DMS114 treated with DMSO at 0.1 percent for 48 hours (cell line): ENCODE results near the gene NGEF.

Experiments used
- DNase-seq: peaks from one replicate; lab custom pipeline; 2025; ENCODE audit not compliant: unreplicated experiment; lab: John Stamatoyannopoulos, UW

The NGEF gene

DNA sequence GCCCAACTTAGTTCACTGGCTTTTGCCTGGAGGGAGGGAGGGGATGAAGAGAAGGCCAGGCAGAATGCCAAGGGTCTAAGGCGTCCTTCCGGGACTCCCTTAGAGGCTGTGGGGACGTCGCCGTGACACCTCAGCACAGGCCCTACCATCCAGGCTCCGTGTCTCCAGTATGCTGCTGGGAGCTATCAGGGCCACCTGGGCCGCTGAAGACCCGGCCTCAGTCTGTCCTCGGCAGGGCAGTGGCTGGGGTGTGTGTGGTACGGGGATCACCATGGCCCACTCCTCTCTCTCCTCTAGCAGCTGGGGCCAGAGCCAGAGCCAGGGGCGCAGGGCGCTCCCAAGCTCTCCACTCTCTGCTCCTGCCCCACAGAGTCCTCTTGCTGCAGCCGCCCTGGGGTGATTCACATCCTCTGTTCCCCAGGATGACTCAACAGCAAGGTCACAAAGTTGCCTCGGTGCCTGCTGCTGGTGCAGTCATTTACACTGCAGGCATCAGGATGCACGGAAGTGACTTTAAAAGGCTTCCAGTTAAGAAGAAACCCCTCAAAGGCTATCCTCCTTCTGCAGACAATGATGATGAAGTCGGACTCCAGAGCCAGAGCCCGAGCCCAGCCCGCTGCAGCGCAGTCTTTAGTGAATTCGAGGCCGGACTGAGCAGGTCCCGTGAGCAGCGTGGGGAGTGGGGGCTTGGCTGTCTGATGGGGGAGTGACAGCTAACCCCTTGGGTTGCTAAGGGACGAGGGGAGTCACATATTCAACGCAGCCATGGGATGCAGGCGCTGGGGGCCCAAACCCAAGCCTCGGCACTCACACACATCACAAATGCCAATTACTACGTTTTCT is 111.1 kb downstream of the NGEF start:
- no peak for DNase-seq

DNA sequence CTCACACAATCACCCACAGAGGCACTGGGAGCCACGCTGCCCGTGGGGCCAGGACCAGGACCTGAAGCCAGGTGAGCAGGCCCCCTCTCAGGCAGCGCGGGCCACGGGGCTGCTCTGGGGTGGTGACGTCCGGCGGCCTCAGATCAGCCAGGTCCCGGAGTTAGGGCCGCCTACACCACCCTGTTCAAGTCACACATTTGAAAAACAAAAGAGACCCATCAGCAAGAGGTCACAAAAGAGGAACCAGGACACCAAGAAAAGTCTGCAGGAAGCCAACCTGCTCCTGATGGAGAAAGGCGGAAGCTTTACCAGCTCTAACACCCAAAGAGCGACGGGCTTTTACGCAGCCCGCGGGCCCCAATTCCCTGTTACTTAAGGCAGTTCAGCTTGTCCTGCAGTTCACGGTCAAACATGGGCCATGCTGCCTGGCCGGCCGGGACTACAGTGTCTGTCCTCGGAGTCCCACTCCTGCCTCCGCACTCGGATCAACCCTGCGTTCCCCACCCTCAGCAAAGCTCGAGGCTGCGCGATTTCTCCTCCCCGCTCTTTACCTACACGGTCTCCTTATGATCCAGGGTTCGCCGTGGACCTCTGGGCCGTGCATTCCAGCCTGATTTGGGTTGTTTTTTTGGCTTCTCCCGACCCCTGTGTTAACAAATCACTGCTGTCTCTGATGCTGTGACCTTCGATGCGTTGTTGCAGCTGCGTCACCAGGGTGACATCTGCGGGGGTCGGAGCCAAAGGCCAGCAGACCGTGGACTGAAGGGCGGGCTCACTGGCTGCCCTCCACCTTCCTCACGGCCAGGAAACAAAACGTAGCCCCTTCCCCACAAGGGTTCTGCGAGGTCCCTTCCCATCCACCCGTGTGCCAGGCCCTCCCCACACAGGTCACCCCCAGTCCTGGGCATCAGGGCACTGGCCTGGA is 112.0 kb downstream of the NGEF start:
- no peak for DNase-seq

DNA sequence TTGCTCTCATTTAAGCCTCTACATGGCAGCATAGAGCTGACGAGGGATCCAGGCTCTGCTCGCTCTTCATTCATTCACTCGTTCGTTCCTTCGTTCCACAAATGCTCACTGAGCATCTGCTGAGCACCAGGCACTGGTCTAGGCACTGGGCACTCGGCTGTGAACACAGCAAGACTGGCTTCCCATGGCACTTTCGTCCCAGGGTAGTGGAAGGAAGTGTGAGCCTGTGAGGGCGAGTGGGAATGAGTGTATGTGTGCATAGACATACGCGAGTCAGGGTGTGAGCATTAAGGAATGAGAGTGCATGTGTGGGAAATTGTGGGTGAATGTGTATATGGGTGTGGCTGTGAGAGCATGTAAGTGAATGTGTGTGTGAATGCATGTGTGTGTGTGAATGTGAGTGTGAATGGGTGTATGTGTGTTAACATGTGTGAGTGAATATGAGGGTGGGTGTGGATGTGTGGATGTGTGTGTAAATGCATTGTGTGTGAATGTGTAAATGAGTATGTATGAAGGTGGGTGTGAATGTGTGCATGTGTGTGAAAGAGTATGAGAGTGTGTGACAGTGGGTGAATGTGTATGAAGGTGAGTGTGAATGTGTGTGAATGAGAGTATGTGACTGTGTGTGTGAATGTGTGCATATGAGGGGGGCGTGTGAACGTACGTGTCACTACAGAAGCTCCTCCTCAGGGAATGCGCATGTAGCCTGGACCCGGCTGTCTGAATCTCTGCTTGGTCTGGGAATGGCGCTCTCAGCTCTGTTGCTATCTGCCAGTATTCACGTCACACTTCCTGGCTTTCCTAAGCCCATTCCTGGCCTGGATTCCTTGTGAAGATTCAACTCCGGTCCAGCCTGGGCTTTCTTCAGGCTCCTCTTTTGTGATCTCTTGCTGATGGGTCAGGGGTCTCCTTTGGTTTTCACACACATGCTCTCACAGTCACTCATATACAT is 114.2 kb downstream of the NGEF start:
- no peak for DNase-seq

DNA sequence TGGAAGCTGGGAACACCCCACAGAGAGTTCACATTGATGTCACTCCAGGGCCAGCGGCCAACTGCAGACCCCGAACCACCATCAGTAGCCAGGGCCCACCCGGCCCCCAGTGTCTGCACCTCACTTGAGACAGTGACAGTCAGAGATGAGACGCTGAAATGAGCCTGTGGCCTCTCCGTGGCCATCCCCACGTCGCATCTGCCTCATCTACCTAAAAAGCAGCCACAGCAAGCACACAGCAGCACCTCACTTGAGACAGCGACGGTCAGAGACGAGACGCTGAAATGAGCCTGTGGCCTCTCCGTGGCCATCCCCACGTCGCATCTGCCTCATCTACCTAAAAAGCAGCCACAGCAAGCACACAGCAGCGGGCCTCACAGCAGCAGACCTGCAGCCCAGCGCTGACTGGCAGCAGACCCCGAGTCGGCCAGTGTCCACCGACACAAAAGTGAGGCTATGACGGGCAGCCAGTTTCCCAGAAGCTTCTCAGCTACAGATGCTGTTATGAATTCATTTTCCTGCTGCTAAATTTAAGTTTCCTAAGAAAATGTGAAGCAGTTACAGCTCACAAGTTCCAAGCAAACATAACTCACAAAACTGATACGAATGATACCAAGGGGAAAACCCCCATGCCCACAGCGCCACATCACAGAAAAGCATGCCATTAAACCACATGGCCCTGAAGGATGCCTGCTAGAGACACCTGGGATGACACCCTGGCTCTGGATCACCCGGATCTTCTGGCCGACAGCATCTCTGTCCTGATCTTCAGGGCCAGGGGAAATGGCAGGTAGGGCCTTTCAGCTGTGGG is 115.3 kb downstream of the NGEF start:
- no peak for DNase-seq

DNA sequence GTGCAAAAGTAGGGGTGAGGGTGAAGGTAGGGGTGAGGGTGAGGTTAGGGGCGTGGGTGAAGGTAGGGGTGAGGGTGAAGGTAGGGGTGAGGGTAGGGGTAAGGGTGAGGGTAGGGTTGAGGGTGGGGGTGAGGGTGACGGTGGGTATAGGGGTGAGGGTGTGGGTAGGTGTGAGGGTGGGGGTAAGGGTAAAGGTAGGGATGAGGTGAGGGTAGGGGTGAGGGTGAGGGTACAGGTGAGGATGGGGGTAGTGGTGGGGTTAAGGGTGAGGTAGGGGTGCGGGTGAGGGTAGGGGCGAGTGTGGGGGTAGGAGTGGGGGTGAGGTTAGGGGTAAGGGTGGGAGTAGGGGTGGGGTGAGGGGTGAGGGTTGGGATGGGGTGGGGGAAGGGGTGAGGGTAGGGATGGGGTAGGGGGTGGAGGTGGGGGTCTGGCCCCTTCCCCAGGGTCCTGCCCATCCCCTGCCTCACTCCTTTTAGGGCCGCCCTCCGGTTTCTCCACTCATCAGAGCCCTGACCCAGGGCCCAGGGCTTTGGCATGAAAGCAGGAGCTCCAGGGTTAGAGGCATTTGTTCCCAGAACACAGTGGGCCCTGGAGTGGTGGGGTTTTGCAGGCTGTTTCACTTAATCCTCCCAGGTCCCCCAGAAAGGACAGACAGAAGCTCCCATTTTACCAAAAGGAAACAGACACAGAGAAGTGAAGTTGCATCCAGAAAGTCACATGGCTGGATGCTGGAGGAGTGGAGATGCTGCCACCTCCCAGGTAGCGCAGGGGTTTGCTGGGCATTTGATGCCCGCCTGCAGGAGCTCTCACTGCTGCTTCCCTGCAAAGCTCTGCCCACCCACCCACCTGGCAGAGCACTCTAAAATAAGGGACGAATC is 116.1 kb downstream of the NGEF start:
- DNase-seq = no peak

DNA sequence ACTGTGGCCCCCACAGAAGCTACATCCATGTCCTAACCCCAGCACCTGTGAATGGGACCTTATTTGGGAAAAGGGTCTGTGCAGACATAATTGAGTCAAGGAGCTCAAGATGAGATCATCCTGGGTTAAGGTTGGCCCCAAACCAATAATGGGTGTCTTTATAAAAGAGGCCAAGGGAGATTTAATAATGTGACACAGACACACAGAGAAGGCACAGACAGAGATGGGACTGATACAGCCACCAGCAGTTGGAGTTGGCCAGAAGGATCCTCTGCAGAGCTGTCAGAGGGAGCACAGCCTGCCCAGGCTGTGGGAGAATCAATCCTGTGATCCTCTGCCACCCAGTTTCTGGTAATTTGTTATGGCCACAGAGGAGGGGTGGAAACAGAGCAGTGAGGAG is 116.9 kb downstream of the NGEF start:
- DNase-seq = no peak

DNA sequence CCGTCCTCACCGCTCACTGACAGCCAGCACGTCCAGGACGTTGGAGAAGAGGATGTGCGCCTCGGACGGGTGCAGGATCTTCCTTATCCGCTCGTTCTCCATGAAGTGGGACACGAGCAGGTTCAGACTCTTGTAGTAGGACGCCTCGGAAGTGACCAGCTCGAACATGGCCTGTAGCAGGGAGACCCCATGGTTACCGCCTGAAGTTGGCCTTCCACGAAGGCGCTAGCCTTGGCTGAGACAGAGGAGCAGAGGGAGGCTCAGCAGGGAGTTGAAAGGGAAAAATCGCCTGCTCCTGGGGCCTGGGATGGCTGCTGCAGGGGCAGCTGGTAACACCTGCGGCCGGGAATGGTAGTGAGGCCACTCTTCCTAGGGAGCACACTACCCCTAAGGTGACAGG is 118.3 kb downstream of the NGEF start:
- DNase-seq = no peak

DNA sequence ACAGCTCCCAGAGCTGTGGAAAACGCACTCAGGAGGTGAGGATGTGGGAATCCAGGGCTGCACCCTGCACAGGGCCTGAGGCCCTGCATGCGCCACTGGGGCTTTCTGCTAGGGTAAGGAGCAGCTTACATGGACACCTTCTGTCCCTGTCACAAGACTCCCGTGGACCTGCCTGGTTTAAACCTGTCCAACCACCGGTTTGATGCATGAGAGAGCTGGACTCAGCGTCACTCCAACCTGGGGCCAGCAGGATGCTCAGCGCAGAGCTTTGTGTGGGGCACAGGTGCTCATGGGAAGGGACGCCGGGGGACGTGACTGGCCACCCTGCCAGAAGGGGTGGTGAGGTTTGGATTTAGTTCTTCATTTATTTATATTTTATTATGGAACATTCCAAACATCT is 118.8 kb downstream of the NGEF start:
- no peak for DNase-seq

DNA sequence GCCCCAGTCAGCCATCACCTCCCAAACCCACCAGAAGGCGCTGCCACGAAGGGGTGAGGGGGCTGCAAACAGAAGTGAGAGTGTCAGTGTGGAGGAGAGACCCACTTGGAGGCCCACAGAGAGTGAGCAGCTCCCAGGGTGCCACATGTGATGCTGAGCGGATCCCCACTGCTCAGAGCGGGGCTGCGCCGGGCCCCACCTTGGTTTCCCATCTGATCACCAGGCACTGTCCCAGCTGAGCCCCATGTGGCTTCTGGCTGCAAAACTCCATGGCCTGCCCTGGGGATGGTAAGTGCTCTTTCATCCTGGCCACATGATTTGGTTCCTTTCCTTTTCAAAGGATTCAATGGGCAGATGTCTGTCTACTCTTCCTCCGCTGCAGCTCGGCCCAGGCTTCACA is 119.2 kb downstream of the NGEF start:
- DNase-seq = no peak

DNA sequence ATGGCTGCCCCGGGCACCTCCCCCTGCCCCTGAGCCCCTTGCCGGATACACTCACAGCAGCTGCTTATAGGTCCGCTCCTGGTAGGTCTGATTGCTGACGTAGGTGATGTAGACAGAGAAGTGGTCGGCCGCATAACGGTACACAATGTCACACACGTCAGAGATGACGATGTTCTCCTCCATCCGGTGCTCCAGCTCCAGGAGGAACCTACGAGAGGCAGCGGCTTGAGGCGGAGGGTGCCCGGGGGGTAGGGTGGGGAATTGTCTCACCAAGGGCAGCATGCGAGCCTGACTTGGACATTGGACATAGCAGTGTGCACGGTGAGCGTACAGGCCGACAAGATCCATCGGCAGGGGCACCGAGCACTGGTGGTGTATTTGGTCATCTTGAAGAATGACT is 120.2 kb downstream of the NGEF start:
- no peak for DNase-seq

DNA sequence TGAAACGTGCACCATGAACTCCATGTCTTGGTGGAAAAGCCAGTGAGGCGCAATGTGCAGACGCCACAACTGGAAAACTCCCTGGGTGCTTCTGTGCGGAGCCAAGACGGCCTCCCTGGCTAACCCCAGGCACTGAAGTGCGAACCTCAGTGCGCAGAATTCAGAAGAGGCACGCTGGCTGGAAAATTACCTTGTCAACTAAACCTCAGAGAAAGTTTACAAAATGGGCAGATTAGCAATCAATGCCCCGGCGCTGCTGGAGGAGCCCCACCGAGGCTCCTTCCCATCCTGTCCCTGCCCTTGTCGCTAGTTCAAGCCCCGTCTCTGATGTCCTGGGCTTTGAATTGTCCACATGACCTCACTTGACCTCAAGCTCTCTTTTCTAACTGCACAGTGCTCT is 120.8 kb downstream of the NGEF start:
- DNase-seq = no peak

DNA sequence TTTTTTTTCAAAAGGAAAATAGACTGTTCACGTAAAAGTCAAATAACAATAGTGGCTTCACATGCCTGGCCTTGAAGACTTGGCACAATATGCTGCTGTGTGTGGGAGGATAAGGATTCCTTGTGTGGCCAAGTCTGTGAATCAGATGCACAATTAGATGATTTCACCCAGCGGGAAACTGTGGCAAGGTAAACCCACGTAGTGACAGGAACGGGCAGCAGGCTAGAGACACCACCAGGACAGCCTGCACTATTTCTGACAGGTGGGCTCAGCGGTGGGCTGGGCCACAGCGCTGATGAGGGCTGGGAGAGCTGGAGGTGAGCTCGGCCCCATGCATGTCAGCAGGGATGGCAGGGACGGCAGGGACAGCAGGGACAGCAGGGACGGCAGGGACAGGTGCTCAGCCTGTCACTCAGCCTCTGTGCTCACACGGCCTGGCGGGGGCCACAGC is 121.4 kb downstream of the NGEF start:
- no peak for DNase-seq

DNA sequence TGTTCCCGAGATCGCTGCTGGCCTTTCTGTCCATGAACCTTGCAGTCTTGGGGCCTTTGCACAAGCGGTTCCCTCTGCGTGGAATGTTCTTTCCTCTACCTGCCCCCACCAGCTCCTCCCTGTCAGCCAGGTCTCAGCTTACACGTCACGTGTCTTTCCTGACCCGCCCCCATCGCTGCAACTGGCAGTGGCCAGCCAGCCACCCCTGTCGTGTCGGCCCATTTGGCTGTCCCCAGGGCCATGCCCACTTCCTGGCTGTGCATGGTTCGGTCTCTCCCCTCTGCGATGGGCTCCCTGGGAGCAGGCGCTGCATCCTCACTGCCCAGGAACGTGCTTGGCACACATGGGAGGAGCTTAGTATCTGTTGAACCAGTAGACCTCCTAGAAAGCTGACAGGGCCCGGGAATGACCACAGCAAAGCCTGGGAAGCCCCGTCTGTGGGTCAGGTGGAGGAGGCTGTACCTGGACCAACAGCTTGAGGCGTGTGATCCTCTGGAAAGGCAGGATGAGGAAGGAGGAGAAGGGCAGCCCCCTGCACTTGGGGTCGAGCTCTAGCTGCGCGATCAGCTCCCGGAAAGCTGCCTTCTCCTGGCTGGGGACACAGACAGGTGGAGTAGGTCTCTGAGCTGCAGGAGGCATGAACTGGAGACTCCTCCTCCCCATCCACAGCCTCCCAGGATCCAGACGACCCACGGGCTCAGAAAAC is 122.0 kb downstream of the NGEF start:
- no peak for DNase-seq

DNA sequence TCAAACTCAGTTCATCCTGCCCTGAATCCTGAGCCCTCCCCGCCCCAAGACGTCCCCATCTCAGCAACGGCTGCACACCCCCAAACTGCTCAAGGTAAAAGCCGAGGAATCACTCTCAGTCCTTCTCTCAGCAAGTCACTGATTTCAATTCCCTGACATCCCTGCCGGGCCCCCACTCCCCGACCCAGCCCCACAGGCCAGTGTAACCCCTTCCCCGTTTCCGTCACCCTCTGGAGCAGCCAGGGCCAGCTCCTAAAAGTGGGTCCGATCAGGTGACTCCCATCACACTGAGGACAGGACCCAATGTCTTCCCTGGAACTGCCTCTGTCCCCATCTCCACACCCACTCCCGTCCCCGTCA is 122.5 kb downstream of the NGEF start:
- DNase-seq = no peak

DNA sequence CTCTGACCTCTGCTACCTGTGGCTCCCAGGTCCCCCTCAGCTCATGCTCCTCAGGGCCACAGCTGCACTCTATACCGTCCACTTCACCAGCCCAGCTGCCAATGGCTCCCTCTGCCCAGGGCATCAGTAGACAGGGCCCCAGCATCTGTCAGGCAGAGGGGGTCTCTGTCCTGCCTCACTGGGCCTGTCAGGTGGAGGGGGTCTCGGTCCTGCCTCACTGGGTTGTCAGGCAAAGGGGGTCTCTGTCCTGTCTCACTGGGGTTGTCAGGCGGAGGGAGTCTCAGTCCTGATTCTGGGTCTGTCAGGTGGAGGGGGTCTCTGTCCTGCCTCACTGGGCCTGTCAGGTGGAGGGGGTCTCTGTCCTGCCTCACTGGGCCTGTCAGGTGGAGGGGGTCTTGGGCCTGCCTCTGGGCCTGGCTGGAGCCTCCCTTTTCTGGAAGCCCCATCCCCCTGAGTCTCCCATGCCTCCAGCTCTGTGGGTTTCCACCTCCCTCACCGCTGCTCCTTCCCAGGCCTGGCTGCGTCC is 123.1 kb downstream of the NGEF start:
- no peak for DNase-seq

DNA sequence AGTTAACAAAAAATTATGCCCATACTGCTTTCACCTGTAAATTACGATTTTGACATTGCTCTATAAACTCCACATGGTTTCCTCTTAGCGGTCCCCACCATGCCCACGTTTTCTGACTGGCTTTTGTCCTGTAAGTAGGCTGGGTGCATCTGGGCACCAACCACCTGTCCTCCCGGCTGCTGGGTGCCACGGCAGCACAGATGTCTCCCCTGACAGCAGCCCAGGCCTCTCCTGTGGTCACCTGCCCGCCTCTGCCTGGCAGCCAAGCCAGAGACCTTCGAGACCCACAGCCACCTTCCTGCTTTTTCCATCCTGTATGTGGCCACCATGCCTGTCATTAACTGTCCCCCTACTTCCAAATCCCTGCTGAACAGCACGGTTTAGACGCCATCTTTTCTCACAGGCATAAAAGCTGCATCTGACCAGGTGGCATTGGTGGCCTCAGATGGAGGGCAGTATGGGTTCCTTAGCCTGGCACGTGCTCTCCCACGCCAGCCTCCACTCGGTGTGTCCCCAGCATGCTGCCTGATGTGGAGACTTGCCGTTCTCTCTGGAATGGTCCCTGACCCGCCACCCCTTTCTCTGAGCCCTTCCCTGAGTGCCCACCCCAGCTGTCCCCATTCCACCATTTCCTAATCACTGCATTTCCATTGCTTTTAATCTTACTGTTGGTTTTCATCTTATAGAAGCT is 124.1 kb downstream of the NGEF start:
- DNase-seq = no peak

DNA sequence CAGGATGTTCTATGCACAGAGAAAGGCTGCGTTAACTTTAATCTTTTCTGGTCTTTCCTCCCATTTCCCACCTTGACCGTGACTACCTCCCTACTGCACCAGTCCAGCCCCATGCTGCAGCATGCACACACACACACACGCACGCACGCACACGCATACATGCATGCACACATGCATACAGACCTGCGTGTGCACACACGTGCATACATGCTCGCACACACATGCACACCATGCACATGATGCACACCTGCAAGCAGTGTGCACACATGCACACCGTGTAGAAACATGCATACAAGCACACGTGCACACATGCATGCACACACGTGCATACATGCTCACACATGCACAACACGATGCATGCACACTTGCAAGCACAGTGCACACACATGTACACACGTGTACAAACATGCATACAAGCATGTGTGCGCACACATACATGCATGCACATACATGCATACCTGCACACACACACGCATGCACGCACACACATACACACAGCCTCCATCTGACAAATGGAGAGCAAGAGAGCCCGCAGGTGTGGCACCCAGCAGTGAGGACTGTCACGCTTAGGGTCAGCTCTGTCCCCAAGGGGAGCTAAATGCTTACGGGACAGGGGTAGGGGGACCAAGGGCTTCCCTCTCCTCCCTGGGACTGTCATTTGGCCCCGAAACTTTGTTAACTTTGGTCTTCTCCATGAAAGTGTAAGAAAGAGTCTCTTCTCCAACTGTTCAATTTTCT is 124.8 kb downstream of the NGEF start:
- no peak for DNase-seq
